A673 (cell line): ENCODE data around the gene ST7. TPM values are rescaled to one million over a fixed set of nuclear protein-coding genes. Genes with fewer than 3 reads are reported as not detected.
"Not testable (repeated sequence)": the region's sequence is repeated elsewhere in the genome, so short reads cannot be mapped to it uniquely, and the experiment has no call there.

Experiments
- BruUV-seq: library from RNA; stranded (reverse); fragments of 400-500 nt; replicated peaks from 2 replicates; lab custom pipeline; 2021; lab: Mats Ljungman, UMichigan
- CTCF ChIA-PET: fragments of 300-600 bp; sonication (Branson Sonifier 250); formaldehyde crosslinking; loops from one replicate; lab custom pipeline; 2022; ENCODE audit warnings: antibody characterized with exemption; lab: Charles Lee
- POLR2A ChIA-PET: fragments of 300-600 bp; sonication (Branson Sonifier 250); formaldehyde crosslinking; loops from one replicate; lab custom pipeline; 2022; ENCODE audit warnings: antibody characterized with exemption; ENCODE audit not compliant: low non-redundant PET; lab: Charles Lee
- DNase-seq: peaks from one replicate; pipeline ENCODE4 v3.0.0-alpha.2; 2015; ENCODE audit warnings: low spot score
- H3K27ac ChIP-seq: fragments of 200-600 bp; sonication (generic); 2 replicates; pipeline ENCODE4 v1.5.1; 2016; ENCODE audit warnings: mixed run types, low read depth, mild to moderate bottlenecking, mixed read lengths, antibody characterized with exemption, low read length; ENCODE audit not compliant: poor library complexity, severe bottlenecking
- H3K27me3 ChIP-seq: fragments of 200-600 bp; sonication (generic); replicated peaks from 2 replicates; pipeline ENCODE4 v1.6.1; 2017; ENCODE audit warnings: mixed run types, low read depth, mild to moderate bottlenecking, mixed read lengths, antibody characterized with exemption, low read length; ENCODE audit not compliant: insufficient read depth, poor library complexity
- H3K36me3 ChIP-seq: fragments of 200-600 bp; sonication (generic); 2 replicates; pipeline ENCODE4 v1.6.1; 2016; ENCODE audit warnings: mixed run types, mild to moderate bottlenecking, mixed read lengths, antibody characterized with exemption, low read length; ENCODE audit not compliant: insufficient read depth, poor library complexity, severe bottlenecking
- H3K4me1 ChIP-seq: fragments of 200-600 bp; sonication (generic); 2 replicates; pipeline ENCODE4 v1.6.1; 2017; ENCODE audit warnings: mixed run types, mild to moderate bottlenecking, mixed read lengths, antibody characterized with exemption, low read length; ENCODE audit not compliant: insufficient read depth, poor library complexity, severe bottlenecking
- H3K4me3 ChIP-seq: fragments of 200-600 bp; sonication (generic); 2 replicates; pipeline ENCODE4 v1.5.1; 2016; ENCODE audit warnings: low read depth, mixed run types, mild to moderate bottlenecking, mixed read lengths, low read length; ENCODE audit not compliant: poor library complexity, severe bottlenecking
- H3K9me3 ChIP-seq: fragments of 200-600 bp; sonication (generic); 2 replicates; pipeline ENCODE4 v1.6.1; 2016; ENCODE audit warnings: mixed run types, low read depth, mild to moderate bottlenecking, mixed read lengths, antibody characterized with exemption, low read length; ENCODE audit not compliant: poor library complexity, severe bottlenecking
- CTCF ChIP-seq: fragments of 300-800, 200-600 bp; sonication (generic); conservative IDR thresholded peaks from 2 replicates; pipeline ENCODE4 v1.5.1; 2017; ENCODE audit warnings: low read depth, mild to moderate bottlenecking, antibody characterized with exemption, low read length, moderate library complexity, mixed read lengths
- EZH2 ChIP-seq: fragments of 200-600 bp; sonication (generic); IDR thresholded peaks from 2 replicates; pipeline ENCODE4 v1.6.1; 2017; ENCODE audit warnings: borderline replicate concordance, low read depth, mild to moderate bottlenecking, mixed read lengths, antibody characterized with exemption, low read length; ENCODE audit not compliant: poor library complexity, severe bottlenecking
- intact Hi-C: fragments of 100-400 bp; cut with micrococcal nuclease; formaldehyde crosslinking; loops from one replicate; pipeline ENCODE4 v1.10.0; 2022; ENCODE audit not compliant: unreplicated experiment
- total RNA-seq: library from RNA; stranded (reverse); gene quantifications from 2 replicates; pipeline ENCODE4 v1.2.3, GENCODE V29; 2021

Gene ST7
- total RNA-seq, 1 experiment from 2014 or later, result 24.3 TPM

DNA sequence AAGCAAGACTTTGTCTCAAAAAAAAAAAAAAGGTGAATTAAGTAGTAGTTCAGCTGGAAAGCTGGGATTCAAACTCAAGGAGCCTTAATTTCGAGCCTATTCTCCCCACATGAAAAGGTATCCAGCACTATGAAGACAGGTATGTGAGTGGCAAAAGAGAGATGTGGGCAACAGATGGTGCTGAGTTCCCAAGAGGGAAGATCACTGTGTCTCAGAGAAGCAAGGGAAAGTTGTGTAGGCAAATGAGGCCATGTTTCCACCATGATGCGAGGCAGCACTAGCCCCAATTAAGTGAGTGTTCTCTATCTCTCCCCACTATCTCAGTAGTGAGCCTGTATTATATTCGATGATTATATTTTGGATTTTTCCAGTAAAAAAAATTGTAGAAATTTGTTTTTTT, 19.8 kb upstream of the ST7 start:
- Histone ChIP-seq H3K9me3 (no peaks in the 10 kb centered on the region), H3K4me1 (no peaks in the 10 kb centered on the region), H3K27ac (no peak overlapping the region), H3K36me3 (no peaks in the 10 kb centered on the region), H3K4me3 (no peak overlapping the region), H3K27me3 (no peaks in the 10 kb centered on the region)
- intact Hi-C loops, result loop anchor here (5.0 kb wide), 1 partner anchor 449 kb away; no protein-coding TSS in a partner anchor
- TF ChIP-seq CTCF (no peak), EZH2 (no peak)
- no peak for DNase-seq
- ChIA-PET POLR2A (no interaction called here), CTCF (interaction anchor here (1.4 kb wide), 1 partner anchor 194 kb away, joined by 5 read pairs; no protein-coding TSS in a partner anchor)
- no TSS peak for BruUV-seq

GRCh38 chr7:116934580-116934979, 18.7 kb upstream of the ST7 start:
- POLR2A ChIA-PET, result no interaction called here
- Histone ChIP-seq H3K9me3 (no peaks in the 10 kb centered on the region), H3K36me3 (no peaks in the 10 kb centered on the region), H3K27ac (no peak overlapping the region), H3K4me3 (no peak overlapping the region), H3K27me3 (no peaks in the 10 kb centered on the region), H3K4me1 (no peaks in the 10 kb centered on the region)
- DNase-seq, result no peak
- CTCF ChIA-PET, result no interaction called here
- BruUV-seq, result no TSS peak
- intact Hi-C loops, result loop anchor here (5.0 kb wide), 1 partner anchor 448 kb away; no protein-coding TSS in a partner anchor
- TF ChIP-seq EZH2 (no peak), CTCF (no peak)

DNA sequence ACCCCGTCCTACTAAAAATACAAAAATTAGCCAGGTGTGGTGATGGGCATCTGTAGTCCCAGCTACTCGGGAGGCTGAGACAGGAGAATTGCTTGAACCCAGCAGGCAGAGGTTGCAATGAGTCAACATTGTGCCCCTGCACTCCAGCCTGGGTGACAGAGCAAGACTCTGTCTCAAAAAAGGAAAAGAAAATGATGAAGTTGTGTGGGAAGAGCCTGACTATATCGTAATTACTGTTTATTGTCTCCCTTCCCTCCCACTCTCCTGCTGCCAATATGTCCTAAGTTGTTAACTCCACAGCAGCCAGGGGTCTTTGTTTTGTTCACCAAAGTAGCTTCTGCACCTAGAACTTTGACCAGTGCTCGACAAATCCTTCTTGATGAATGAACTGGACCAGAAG, 16.5 kb upstream of the ST7 start:
- H3K27ac ChIP-seq, H3K9me3 ChIP-seq, POLR2A ChIA-PET, H3K4me3 ChIP-seq, H3K27me3 ChIP-seq, DNase-seq, BruUV-seq, H3K4me1 ChIP-seq, H3K36me3 ChIP-seq, intact Hi-C loops, CTCF ChIA-PET: not testable (repeated sequence)

DNA sequence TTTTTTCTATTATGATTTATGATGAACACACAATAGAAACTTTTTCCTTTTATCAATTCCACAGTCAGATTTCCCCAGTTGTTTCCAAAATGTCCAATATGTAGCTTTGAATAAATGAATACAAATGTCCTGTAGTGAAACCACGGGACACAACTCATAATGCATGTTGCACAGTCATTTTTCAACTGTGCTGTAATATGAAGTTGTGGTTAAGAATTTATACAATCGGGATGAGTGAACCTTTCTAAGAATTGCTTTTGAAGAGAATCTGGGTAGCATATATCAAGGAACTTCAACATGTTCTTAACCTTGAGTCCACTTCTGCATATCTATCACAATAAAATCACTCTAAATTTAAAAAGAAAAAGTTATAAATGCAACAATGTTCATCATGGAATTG, 14.6 kb upstream of the ST7 start:
- Histone ChIP-seq H3K27me3 (no peaks in the 10 kb centered on the region), H3K4me1 (no peaks in the 10 kb centered on the region), H3K9me3 (no peaks in the 10 kb centered on the region), H3K4me3 (no peak overlapping the region), H3K27ac (no peak overlapping the region), H3K36me3 (no peaks in the 10 kb centered on the region)
- no peak for DNase-seq
- TF ChIP-seq EZH2 (no peak), CTCF (no peak)
- ChIA-PET POLR2A (no interaction called here), CTCF (no interaction called here)
- intact Hi-C loops, result no loop called here
- BruUV-seq, result no TSS peak
